HCT116 (cell line): ENCODE data around the gene LYRM4.

Experiments
- CEBPB ChIP-seq: IDR thresholded peaks from 2 replicates; pipeline ENCODE4 v1.6.1; 2012; ENCODE audit warnings: low read depth
- TF ChIP-seq, protein P1 (sequence below), 3 experiments: fragments of 200-600 bp in 1 of 3; sonication (generic) in 1 of 3; IDR thresholded peaks in 2 of 3; conservative IDR thresholded peaks in 1 of 3; 2 replicates each; pipeline ENCODE4 v1.5.1; 2012 to 2017; ENCODE audit warnings: low read depth in 2 of 3, low read length in 2 of 3, antibody characterized with exemption in 1 of 3, borderline replicate concordance in 1 of 3, control low read depth in 1 of 3, mild to moderate bottlenecking in 1 of 3, mixed read lengths in 1 of 3, mixed run types in 1 of 3, moderate library complexity in 1 of 3; ENCODE audit not compliant: insufficient read depth in 1 of 3

- TF ChIP-seq CEBPB: no peak
- TF ChIP-seq, protein P1, sequence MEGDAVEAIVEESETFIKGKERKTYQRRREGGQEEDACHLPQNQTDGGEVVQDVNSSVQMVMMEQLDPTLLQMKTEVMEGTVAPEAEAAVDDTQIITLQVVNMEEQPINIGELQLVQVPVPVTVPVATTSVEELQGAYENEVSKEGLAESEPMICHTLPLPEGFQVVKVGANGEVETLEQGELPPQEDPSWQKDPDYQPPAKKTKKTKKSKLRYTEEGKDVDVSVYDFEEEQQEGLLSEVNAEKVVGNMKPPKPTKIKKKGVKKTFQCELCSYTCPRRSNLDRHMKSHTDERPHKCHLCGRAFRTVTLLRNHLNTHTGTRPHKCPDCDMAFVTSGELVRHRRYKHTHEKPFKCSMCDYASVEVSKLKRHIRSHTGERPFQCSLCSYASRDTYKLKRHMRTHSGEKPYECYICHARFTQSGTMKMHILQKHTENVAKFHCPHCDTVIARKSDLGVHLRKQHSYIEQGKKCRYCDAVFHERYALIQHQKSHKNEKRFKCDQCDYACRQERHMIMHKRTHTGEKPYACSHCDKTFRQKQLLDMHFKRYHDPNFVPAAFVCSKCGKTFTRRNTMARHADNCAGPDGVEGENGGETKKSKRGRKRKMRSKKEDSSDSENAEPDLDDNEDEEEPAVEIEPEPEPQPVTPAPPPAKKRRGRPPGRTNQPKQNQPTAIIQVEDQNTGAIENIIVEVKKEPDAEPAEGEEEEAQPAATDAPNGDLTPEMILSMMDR (IDR thresholded peaks at IDR 0.05 in 2 of 3, conservative IDR thresholded peaks at IDR 0.05 in 1 of 3; ENCODE audit: borderline replicate concordance in 1 of 3, insufficient read depth in 1 of 3, low read depth in 2 of 3, low read length in 2 of 3): no peak
Measured at GRCh38 chr6:5287205-5287965, 26.6 kb upstream of the LYRM4 start.
